ENCODE measurements around the gene FAM72D.
"Not testable (repeated sequence)": the region's sequence is repeated elsewhere in the genome, so short reads cannot be mapped to it uniquely, and the experiment has no call there.

GRCh38 chr1:145123992-145124641 lies 28.3 kb downstream of the FAM72D start:
- TF ChIP-seq POLR2A (IDR thresholded peaks at IDR 0.05) = not testable (repeated sequence)
- TF ChIP-seq, protein P1, sequence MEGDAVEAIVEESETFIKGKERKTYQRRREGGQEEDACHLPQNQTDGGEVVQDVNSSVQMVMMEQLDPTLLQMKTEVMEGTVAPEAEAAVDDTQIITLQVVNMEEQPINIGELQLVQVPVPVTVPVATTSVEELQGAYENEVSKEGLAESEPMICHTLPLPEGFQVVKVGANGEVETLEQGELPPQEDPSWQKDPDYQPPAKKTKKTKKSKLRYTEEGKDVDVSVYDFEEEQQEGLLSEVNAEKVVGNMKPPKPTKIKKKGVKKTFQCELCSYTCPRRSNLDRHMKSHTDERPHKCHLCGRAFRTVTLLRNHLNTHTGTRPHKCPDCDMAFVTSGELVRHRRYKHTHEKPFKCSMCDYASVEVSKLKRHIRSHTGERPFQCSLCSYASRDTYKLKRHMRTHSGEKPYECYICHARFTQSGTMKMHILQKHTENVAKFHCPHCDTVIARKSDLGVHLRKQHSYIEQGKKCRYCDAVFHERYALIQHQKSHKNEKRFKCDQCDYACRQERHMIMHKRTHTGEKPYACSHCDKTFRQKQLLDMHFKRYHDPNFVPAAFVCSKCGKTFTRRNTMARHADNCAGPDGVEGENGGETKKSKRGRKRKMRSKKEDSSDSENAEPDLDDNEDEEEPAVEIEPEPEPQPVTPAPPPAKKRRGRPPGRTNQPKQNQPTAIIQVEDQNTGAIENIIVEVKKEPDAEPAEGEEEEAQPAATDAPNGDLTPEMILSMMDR (IDR thresholded peaks at IDR 0.05) = not testable (repeated sequence)
